Stomach (tissue), 4 donors: ENCODE data around the gene ZDHHC8.

Source experiments
- EP300 ChIP-seq: sonication (generic); formaldehyde crosslinking; IDR thresholded peaks from one replicate; pipeline ENCODE4 v1.6.1; 2017; ENCODE audit warnings: antibody characterized with exemption
- POLR2A ChIP-seq, 4 donors: fragments of 450-650 bp; IDR thresholded peaks; one replicate each; pipeline ENCODE4 v1.6.1; 2016; ENCODE audit warnings: antibody characterized with exemption in 4 of 4, control low read depth in 2 of 4, mild to moderate bottlenecking in 1 of 4, moderate library complexity in 1 of 4
- POLR2AphosphoS5 ChIP-seq, 3 donors: sonication (generic); formaldehyde crosslinking; IDR thresholded peaks; one replicate each; pipeline ENCODE4 v1.6.1; 2016; ENCODE audit warnings: antibody characterized with exemption in 3 of 3
- TF ChIP-seq, protein P1 (sequence below), 7 experiments: fragments of 450-650 bp in 4 of 7; fragments of 200-600 bp in 3 of 7; sonication (generic) in 3 of 7; IDR thresholded peaks; one replicate each; pipeline ENCODE4 v1.5.1; 2016 to 2019; ENCODE audit warnings: antibody characterized with exemption in 7 of 7, control low read depth in 2 of 7, mild to moderate bottlenecking in 1 of 7

DNA sequence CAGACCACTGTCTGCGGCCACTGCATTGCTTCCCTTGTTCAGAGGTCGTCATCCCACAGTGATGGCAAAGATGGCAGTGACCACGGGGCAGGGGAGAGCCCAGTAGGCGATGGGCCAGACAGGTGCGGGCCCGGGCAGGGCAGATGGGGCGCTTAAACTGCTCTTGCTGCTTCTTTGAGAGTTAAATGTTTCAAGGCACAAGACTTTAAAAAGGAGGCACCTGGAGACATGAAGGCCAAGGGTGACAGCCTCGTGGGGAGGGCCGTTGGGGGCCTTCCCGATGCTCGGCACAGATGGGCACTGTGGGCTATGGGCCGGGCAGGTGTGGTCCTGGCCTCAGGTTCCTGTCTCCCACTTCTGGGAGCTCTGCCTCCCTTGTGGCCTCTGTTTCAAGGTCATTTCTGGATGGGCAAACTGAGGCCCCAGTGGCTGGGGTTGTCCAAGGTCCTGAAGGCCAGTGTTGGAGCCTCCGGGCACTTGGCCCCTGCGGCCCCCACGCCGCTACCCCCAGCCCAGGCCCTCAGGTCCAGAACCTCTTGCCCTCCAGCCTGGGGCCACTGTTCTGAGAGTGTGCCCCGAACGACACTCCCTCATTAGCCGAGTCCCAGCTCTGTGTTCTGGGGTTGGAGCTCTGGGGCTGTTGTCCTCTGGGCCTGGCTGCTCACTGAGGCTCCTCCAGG lies 36.2 kb downstream of the ZDHHC8 start:
- TF ChIP-seq POLR2A (IDR thresholded peaks at IDR 0.05) (no peak), EP300 (no peak), POLR2AphosphoS5 (IDR thresholded peaks at IDR 0.05) (no peak)
- TF ChIP-seq, protein P1, sequence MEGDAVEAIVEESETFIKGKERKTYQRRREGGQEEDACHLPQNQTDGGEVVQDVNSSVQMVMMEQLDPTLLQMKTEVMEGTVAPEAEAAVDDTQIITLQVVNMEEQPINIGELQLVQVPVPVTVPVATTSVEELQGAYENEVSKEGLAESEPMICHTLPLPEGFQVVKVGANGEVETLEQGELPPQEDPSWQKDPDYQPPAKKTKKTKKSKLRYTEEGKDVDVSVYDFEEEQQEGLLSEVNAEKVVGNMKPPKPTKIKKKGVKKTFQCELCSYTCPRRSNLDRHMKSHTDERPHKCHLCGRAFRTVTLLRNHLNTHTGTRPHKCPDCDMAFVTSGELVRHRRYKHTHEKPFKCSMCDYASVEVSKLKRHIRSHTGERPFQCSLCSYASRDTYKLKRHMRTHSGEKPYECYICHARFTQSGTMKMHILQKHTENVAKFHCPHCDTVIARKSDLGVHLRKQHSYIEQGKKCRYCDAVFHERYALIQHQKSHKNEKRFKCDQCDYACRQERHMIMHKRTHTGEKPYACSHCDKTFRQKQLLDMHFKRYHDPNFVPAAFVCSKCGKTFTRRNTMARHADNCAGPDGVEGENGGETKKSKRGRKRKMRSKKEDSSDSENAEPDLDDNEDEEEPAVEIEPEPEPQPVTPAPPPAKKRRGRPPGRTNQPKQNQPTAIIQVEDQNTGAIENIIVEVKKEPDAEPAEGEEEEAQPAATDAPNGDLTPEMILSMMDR (IDR thresholded peaks at IDR 0.05): no peak
